IMR-90 (cell line): ENCODE data around the gene COL17A1. TPM values are rescaled to one million over a fixed set of nuclear protein-coding genes. Genes with fewer than 3 reads are reported as not detected.

Experiments
- ATAC-seq: fragments of 200-7000 bp; cut with Tn5 transposase; 2 replicates; pipeline ENCODE4 v1.9.1; 2020; ENCODE audit warnings: low read depth, mild to moderate bottlenecking, moderate library complexity
- BruUV-seq: library from RNA; stranded (reverse); fragments of 400-500 nt; replicated peaks from 2 replicates; lab custom pipeline; 2021; lab: Mats Ljungman, UMichigan
- CTCF ChIA-PET: fragments of 300-600 bp; formaldehyde crosslinking; extraction: SDS; loops from one replicate; lab custom pipeline; 2021; ENCODE audit warnings: antibody characterized with exemption; lab: Yijun Ruan, JAX
- POLR2A ChIA-PET: fragments of 300-600 bp; sonication (Branson Sonifier 250); formaldehyde crosslinking; loops from one replicate; lab custom pipeline; 2022; ENCODE audit warnings: antibody characterized with exemption; ENCODE audit not compliant: unreplicated experiment; lab: Charles Lee
- DNase-seq: peaks from one replicate; pipeline ENCODE4 v3.0.0; 2013
- H2AFZ ChIP-seq: replicated peaks from 2 replicates; pipeline ENCODE3; 2013; ENCODE audit warnings: low read length, mild to moderate bottlenecking; ENCODE audit not compliant: poor library complexity
- H2AK5ac ChIP-seq: 2 replicates; pipeline ENCODE4 v1.6.1; 2013; ENCODE audit warnings: low read depth, low read length, inconsistent platforms
- H2AK9ac ChIP-seq: replicated peaks from 2 replicates; pipeline ENCODE3; 2013; ENCODE audit warnings: mild to moderate bottlenecking, low read depth, low read length, moderate library complexity; ENCODE audit not compliant: poor library complexity
- H2BK120ac ChIP-seq: 2 replicates; pipeline ENCODE4 v1.6.1; 2013; ENCODE audit warnings: low read depth, low read length, inconsistent platforms
- H2BK15ac ChIP-seq: 3 replicates; pipeline ENCODE4 v1.6.1; 2013; ENCODE audit warnings: low read depth, low read length, inconsistent platforms
- H2BK20ac ChIP-seq: 2 replicates; pipeline ENCODE4 v1.6.1; 2013; ENCODE audit warnings: low read depth, mild to moderate bottlenecking, inconsistent platforms, low read length, moderate library complexity
- H2BK5ac ChIP-seq: 2 replicates; pipeline ENCODE4 v1.6.1; 2013; ENCODE audit warnings: mild to moderate bottlenecking, low read depth, low read length, inconsistent platforms; ENCODE audit not compliant: poor library complexity, severe bottlenecking
- H3K14ac ChIP-seq: replicated peaks from 2 replicates; pipeline ENCODE4 v1.6.1; 2013; ENCODE audit warnings: low read depth, low read length, inconsistent platforms
- H3K18ac ChIP-seq: 2 replicates; pipeline ENCODE4 v1.6.1; 2013; ENCODE audit warnings: low read depth, low read length, control low read depth
- H3K23ac ChIP-seq: 2 replicates; pipeline ENCODE4 v1.6.1; 2013; ENCODE audit warnings: low read depth, low read length, inconsistent platforms
- H3K27ac ChIP-seq: 2 replicates; pipeline ENCODE4 v1.5.1; 2013; ENCODE audit warnings: mild to moderate bottlenecking, control low read depth, low read length; ENCODE audit not compliant: insufficient read depth
- H3K27me3 ChIP-seq: 2 replicates; pipeline ENCODE4 v1.6.1; 2013; ENCODE audit warnings: low read length; ENCODE audit not compliant: control insufficient read depth, insufficient read depth
- H3K36me3 ChIP-seq: 2 replicates; pipeline ENCODE4 v1.6.1; 2013; ENCODE audit warnings: low read length, mixed read lengths; ENCODE audit not compliant: control insufficient read depth, insufficient read depth
- H3K4ac ChIP-seq: 2 replicates; pipeline ENCODE4 v1.6.1; 2013; ENCODE audit warnings: low read depth, low read length, inconsistent platforms
- H3K4me1 ChIP-seq: 2 replicates; pipeline ENCODE4 v1.6.1; 2013; ENCODE audit warnings: low read length, mixed read lengths; ENCODE audit not compliant: control insufficient read depth, insufficient read depth
- H3K4me2 ChIP-seq: 2 replicates; pipeline ENCODE4 v1.6.1; 2013; ENCODE audit warnings: low read depth, mild to moderate bottlenecking, control low read depth, low read length, moderate library complexity
- H3K4me3 ChIP-seq: 2 replicates; pipeline ENCODE4 v1.5.1; 2013; ENCODE audit warnings: low read depth, mild to moderate bottlenecking, control low read depth, low read length, moderate library complexity; ENCODE audit not compliant: insufficient read depth
- H3K56ac ChIP-seq: 2 replicates; pipeline ENCODE4 v1.6.1; 2013; ENCODE audit warnings: low read length, inconsistent platforms; ENCODE audit not compliant: insufficient read depth; ENCODE audit errors: extremely low read depth
- H3K79me1 ChIP-seq, 2 experiments: 2 replicates each; pipeline ENCODE4 v1.6.1; 2013; ENCODE audit warnings: low read length in 2 of 2, inconsistent platforms in 1 of 2, low read depth in 1 of 2
- H3K9ac ChIP-seq: 2 replicates; pipeline ENCODE4 v1.6.1; 2013; ENCODE audit warnings: low read depth, low read length, control low read depth
- H3K9me1 ChIP-seq: 2 replicates; pipeline ENCODE4 v1.6.1; 2013; ENCODE audit warnings: low read length, inconsistent platforms; ENCODE audit not compliant: insufficient read depth
- H3K9me3 ChIP-seq: 2 replicates; pipeline ENCODE4 v1.6.1; 2013; ENCODE audit warnings: low read length; ENCODE audit not compliant: control insufficient read depth, insufficient read depth
- H4K20me1 ChIP-seq: 2 replicates; pipeline ENCODE4 v1.6.1; 2013; ENCODE audit warnings: low read length, inconsistent platforms; ENCODE audit not compliant: insufficient read depth
- H4K5ac ChIP-seq: 2 replicates; pipeline ENCODE4 v1.6.1; 2013; ENCODE audit warnings: mild to moderate bottlenecking, low read depth, low read length, control low read depth
- H4K8ac ChIP-seq, 2 experiments: 2 replicates each; pipeline ENCODE4 v1.6.1; 2013; ENCODE audit warnings: low read depth in 2 of 2, low read length in 2 of 2, control low read depth in 1 of 2, inconsistent platforms in 1 of 2
- H4K91ac ChIP-seq: 2 replicates; pipeline ENCODE4 v1.6.1; 2013; ENCODE audit warnings: low read depth, low read length, inconsistent platforms; ENCODE audit not compliant: insufficient read depth
- CHD1 ChIP-seq: IDR thresholded peaks from 2 replicates; pipeline ENCODE4 v1.6.1; 2012; ENCODE audit warnings: low read depth, low read length, improper control_type of control experiment
- MAZ ChIP-seq: IDR thresholded peaks from 2 replicates; pipeline ENCODE4 v1.6.1; 2012; ENCODE audit warnings: low read depth, mild to moderate bottlenecking, low read length, improper control_type of control experiment, moderate library complexity, borderline replicate concordance
- MXI1 ChIP-seq: IDR thresholded peaks from 2 replicates; pipeline ENCODE4 v1.6.1; 2012; ENCODE audit warnings: low read depth, mild to moderate bottlenecking, low read length, moderate library complexity, borderline replicate concordance
- RCOR1 ChIP-seq: IDR thresholded peaks from 2 replicates; pipeline ENCODE4 v1.6.1; 2012; ENCODE audit warnings: mild to moderate bottlenecking, low read length, improper control_type of control experiment; ENCODE audit not compliant: insufficient replicate concordance
- RFX5 ChIP-seq: IDR thresholded peaks from 2 replicates; pipeline ENCODE4 v1.8.0; 2012; ENCODE audit warnings: low read depth, mild to moderate bottlenecking, low read length, moderate library complexity
- dilution Hi-C: fragments of 300-500 bp; cut with HindIII; formaldehyde crosslinking; loops from one replicate; pipeline ENCODE4 v1.14.3; 2018; ENCODE audit warnings: low sequenced_read_pairs; ENCODE audit not compliant: unreplicated experiment
- in situ Hi-C: fragments of 300-500 bp; cut with MboI; formaldehyde crosslinking; loops from 3 replicates; pipeline ENCODE4 v1.14.3; 2019; ENCODE audit warnings: low sequenced_read_pairs, inconsistent platforms, mixed read lengths
- intact Hi-C: fragments of 100-400 bp; cut with micrococcal nuclease; formaldehyde crosslinking; loops from 2 replicates; pipeline ENCODE4 v1.10.0; 2022
- polyA plus RNA-seq, 3 experiments: library from polyadenylated mRNA; depleted of rRNA; stranded (reverse); fragments of >200 nt; gene quantifications; 2 replicates each; pipeline ENCODE4 v1.2.3, GENCODE V29; 2012; ENCODE audit warnings: low replicate concordance in 1 of 3
- total RNA-seq: library from RNA; depleted of rRNA; stranded (reverse); fragments of >200 nt; gene quantifications from 2 replicates; pipeline ENCODE4 v1.2.3, GENCODE V29; 2012

The COL17A1 gene
- total and polyA plus RNA-seq, 2 of the 4 experiments (the other 2 are of a cell fraction), result 0.14 to 0.18 TPM

GRCh38 chr10:104099941-104100340, 14.3 kb upstream of the COL17A1 start:
- ATAC-seq, result no peak
- TF ChIP-seq CHD1 (no peak), MXI1 (no peak), RCOR1 (no peak), RFX5 (no peak), MAZ (no peak)
- no peak overlapping the region for H3K56ac ChIP-seq
- H3K9me1 ChIP-seq, result peaks cover 3% of the 10 kb centered on the region; the same call in 1 of the 2 replicates
- H3K4ac ChIP-seq, result peak overlapping the region; percentile 10; the same call in 1 of the 2 replicates
- H4K8ac ChIP-seq, result peak overlapping the region in 1 of 2 experiments; percentile 36; a peak in 1 of 4 replicates
- H2AK9ac ChIP-seq, result no peak overlapping the region
- intact Hi-C loops (no loop called here), in situ Hi-C loops (no loop called here), dilution Hi-C loops (no loop called here)
- H3K14ac ChIP-seq, result no peak overlapping the region
- no peak overlapping the region for H4K91ac ChIP-seq
- CTCF ChIA-PET, result interaction anchor here (0.6 to 1.0 kb wide), 2 partner anchors 12 to 28 kb away, joined by 3 read pairs; no protein-coding TSS in a partner anchor
- H3K4me1 ChIP-seq, result peaks cover 2% of the 10 kb centered on the region; the same call in 1 of the 2 replicates
- H3K4me2 ChIP-seq, result no peak overlapping the region
- BruUV-seq, result no TSS peak
- no peaks in the 10 kb centered on the region for H3K79me1 ChIP-seq
- no peak overlapping the region for H2BK20ac ChIP-seq
- H3K23ac ChIP-seq, result no peak overlapping the region
- H2AK5ac ChIP-seq, result no peak overlapping the region
- no peaks in the 10 kb centered on the region for H4K20me1 ChIP-seq
- H2BK15ac ChIP-seq, result no peak overlapping the region
- no peak overlapping the region for H3K18ac ChIP-seq
- H3K4me3 ChIP-seq, result no peak overlapping the region
- no peaks in the 10 kb centered on the region for H3K27me3 ChIP-seq
- peak overlapping the region; percentile 57; the same call in 1 of the 2 replicates for H2BK120ac ChIP-seq
- no peak overlapping the region for H4K5ac ChIP-seq
- H3K36me3 ChIP-seq, result no peaks in the 10 kb centered on the region
- H3K9me3 ChIP-seq, result no peaks in the 10 kb centered on the region
- H2BK5ac ChIP-seq, result no peak overlapping the region
- DNase-seq, result peak; percentile 23
- H3K27ac ChIP-seq, result no peak overlapping the region
- H2AFZ ChIP-seq, result no peak overlapping the region
- no peak overlapping the region for H3K9ac ChIP-seq
- POLR2A ChIA-PET, result interaction anchor here (0.6 kb wide), 2 partner anchors 8 to 9 kb away, joined by 3 to 9 read pairs; no protein-coding TSS in a partner anchor
